Stimulated activated naive CD4-positive, alpha-beta T cell (primary cell): ENCODE results near the gene ZMYND8.
"Not testable (repeated sequence)": the region's sequence is repeated elsewhere in the genome, so short reads cannot be mapped to it uniquely, and the experiment has no call there.

ENCODE experiments used
- DNase-seq, 6 experiments: peaks; one replicate each; lab custom pipeline; 2025; lab: John Stamatoyannopoulos, UW

The ZMYND8 gene

GRCh38 chr20:47356526-47357295 lies at the start of gene ZMYND8:
ZMYND8 (minus strand) TSS chr20:47356699; CDS start chr20:47356670, 29 bp downstream.
- peak; percentile 88 to 100 (median 97) for DNase-seq

- DNase-seq: no peak
Measured at GRCh38 chr20:47405775-47406325, 49.4 kb upstream of the ZMYND8 start.

GRCh38 chr20:47400685-47401084 lies 44.2 kb upstream of the ZMYND8 start:
- no peak for DNase-seq

- DNase-seq: no peak
Measured at GRCh38 chr20:47397652-47398301, 41.3 kb upstream of the ZMYND8 start.

GRCh38 chr20:47396762-47397476 lies 40.4 kb upstream of the ZMYND8 start:
- DNase-seq: no peak

- not testable (repeated sequence) for DNase-seq
Measured at GRCh38 chr20:47393796-47394514, 37.5 kb upstream of the ZMYND8 start.

GRCh38 chr20:47392721-47393073 lies 36.2 kb upstream of the ZMYND8 start:
- DNase-seq: no peak

GRCh38 chr20:47392015-47392720 lies 35.7 kb upstream of the ZMYND8 start:
- no peak for DNase-seq

GRCh38 chr20:47391276-47392010 lies 34.9 kb upstream of the ZMYND8 start:
- DNase-seq: no peak

- no peak for DNase-seq
Measured at GRCh38 chr20:47389867-47390347, 33.4 kb upstream of the ZMYND8 start.

GRCh38 chr20:47385968-47386367 lies 29.5 kb upstream of the ZMYND8 start:
- DNase-seq: not testable (repeated sequence)

GRCh38 chr20:47382746-47383415 lies 26.4 kb upstream of the ZMYND8 start:
- DNase-seq: no peak

- peak in 1 of 6 experiments; percentile 4 for DNase-seq
Measured at GRCh38 chr20:47380481-47380880, 24.0 kb upstream of the ZMYND8 start.

- no peak for DNase-seq
Measured at GRCh38 chr20:47379433-47380150, 23.1 kb upstream of the ZMYND8 start.

GRCh38 chr20:47377122-47377722 lies 20.7 kb upstream of the ZMYND8 start:
- no peak for DNase-seq

- not testable (repeated sequence) for DNase-seq
Measured at GRCh38 chr20:47376096-47376643, 19.7 kb upstream of the ZMYND8 start.

- not testable (repeated sequence) for DNase-seq
Measured at GRCh38 chr20:47374121-47374520, 17.6 kb upstream of the ZMYND8 start.

GRCh38 chr20:47373206-47373733 lies 16.8 kb upstream of the ZMYND8 start:
- no peak for DNase-seq
